ENCODE data around the gene CELF4. TPM values are rescaled to one million over a fixed set of nuclear protein-coding genes. Genes with fewer than 3 reads are reported as not detected.

Gene CELF4
- polyA plus RNA-seq, 1 experiment, result not detected

DNA sequence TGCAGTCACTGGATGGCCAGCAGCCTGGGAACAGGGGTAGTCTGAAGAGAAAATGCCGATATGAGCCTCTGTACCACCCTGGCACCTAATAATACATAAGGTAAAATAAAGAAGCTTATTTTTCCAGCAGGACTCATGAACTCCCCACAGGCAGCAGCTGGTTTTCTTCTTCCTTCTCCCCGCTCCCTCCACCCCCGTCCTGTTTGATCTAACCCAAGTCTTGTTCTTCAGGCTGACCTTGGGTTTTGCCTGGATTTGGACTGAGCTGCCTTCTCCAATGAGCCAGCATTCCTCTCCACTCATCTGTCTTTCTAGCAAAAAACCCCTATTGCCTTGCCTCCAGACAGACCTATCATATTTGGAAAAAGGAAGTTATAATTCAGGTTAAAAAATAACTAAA lies 111.8 kb downstream of the CELF4 start:
- DNase-seq (ENCODE audit: low read depth), result no peak
- TF ChIP-seq, protein P1, sequence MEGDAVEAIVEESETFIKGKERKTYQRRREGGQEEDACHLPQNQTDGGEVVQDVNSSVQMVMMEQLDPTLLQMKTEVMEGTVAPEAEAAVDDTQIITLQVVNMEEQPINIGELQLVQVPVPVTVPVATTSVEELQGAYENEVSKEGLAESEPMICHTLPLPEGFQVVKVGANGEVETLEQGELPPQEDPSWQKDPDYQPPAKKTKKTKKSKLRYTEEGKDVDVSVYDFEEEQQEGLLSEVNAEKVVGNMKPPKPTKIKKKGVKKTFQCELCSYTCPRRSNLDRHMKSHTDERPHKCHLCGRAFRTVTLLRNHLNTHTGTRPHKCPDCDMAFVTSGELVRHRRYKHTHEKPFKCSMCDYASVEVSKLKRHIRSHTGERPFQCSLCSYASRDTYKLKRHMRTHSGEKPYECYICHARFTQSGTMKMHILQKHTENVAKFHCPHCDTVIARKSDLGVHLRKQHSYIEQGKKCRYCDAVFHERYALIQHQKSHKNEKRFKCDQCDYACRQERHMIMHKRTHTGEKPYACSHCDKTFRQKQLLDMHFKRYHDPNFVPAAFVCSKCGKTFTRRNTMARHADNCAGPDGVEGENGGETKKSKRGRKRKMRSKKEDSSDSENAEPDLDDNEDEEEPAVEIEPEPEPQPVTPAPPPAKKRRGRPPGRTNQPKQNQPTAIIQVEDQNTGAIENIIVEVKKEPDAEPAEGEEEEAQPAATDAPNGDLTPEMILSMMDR (IDR thresholded peaks at IDR 0.05; ENCODE audit: insufficient read depth, low read depth, low read length), result no peak
- CTCF ChIA-PET, result no interaction called here
- Histone ChIP-seq H3K4me3 (ENCODE audit: low read depth, low read length) (no peak overlapping the region), H3K27me3 (ENCODE audit: control insufficient read depth, insufficient read depth, low read length) (peaks cover 4% of the 10 kb centered on the region; the same call in 1 of the 2 replicates), H3K36me3 (ENCODE audit: control insufficient read depth, insufficient read depth, low read length) (no peaks in the 10 kb centered on the region)
- POLR2A ChIA-PET, result interaction anchor here (0.8 kb wide), 1 partner anchor 59 kb away, joined by 3 read pairs; no protein-coding TSS in a partner anchor

DNA sequence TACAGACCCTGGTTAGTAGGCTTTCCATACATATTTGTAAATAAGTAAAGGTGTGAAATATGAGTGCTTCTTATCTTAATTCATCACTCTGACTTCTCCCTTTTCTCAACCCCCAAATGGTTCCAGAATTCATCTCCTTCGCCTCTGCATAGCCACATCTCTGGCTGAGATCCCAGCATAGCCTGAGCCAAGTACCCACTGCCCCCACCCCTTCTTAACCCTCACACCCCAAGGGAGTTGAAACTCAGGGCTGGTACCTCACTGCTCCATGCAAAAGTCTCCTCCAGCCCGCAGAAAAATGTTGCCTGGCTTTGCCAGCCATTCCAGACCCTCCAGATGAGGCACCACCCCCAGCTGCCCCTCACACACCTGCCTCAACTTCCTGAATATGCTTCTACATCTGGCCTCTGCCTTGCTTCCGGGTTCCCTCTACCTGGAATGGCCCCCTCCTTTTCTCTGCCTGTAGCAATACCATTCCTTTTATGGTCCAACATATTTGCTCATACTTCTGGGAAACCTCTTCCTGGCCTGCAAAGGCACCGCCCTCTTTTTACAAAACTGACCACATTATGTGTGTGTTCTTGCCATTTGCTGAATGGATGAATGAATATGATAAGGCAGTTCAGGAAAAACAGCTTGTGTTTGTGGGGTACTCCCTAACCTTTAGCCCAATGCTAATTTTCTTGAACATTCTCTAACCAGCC lies 112.8 kb downstream of the CELF4 start:
- no peak for DNase-seq (ENCODE audit: low read depth)
- TF ChIP-seq, protein P1 (IDR thresholded peaks at IDR 0.05; ENCODE audit: insufficient read depth, low read depth, low read length), result no peak
- Histone ChIP-seq H3K36me3 (ENCODE audit: control insufficient read depth, insufficient read depth, low read length) (no peaks in the 10 kb centered on the region), H3K27me3 (ENCODE audit: control insufficient read depth, insufficient read depth, low read length) (peaks cover 2% of the 10 kb centered on the region; the same call in 1 of the 2 replicates), H3K4me3 (ENCODE audit: low read depth, low read length) (no peak overlapping the region)
- CTCF ChIA-PET, result no interaction called here
- POLR2A ChIA-PET, result interaction anchor here (0.8 kb wide), 1 partner anchor 59 kb away, joined by 3 read pairs; no protein-coding TSS in a partner anchor

DNA sequence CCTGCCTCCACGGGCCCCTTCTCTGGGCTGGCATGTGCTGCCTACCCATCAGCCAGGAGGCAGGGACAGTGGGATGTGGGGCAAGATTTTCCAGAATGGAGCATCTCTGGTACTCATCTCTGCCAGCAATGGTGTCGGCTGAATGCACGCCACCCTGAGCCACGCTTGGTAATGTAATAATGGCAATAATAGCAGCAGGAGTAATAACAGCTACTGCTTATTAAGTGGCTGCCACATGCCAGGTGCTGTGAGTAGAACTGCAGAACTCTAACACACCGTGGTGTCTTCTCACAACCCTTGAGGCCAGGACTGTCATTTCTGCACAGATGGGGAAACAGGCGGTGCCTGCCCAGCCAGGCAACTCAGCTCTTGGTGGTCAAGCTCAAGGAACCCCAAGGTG lies 113.6 kb downstream of the CELF4 start:
- no peak for DNase-seq (ENCODE audit: low read depth)
- CTCF ChIA-PET, result interaction anchor here (0.5 to 0.8 kb wide), 2 partner anchors 60 to 66 kb away, joined by 3 read pairs; no protein-coding TSS in a partner anchor
- TF ChIP-seq, protein P1 (IDR thresholded peaks at IDR 0.05; ENCODE audit: insufficient read depth, low read depth, low read length), result no peak
- H3K4me3 ChIP-seq (ENCODE audit: low read depth, low read length), result no peak overlapping the region
- H3K36me3 ChIP-seq (ENCODE audit: control insufficient read depth, insufficient read depth, low read length), result no peaks in the 10 kb centered on the region
- peaks cover 2% of the 10 kb centered on the region; the same call in 1 of the 2 replicates for H3K27me3 ChIP-seq (ENCODE audit: control insufficient read depth, insufficient read depth, low read length)
- POLR2A ChIA-PET, result interaction anchor here (0.6 kb wide), 1 partner anchor 1127 kb away, joined by 5 read pairs; no protein-coding TSS in a partner anchor

DNA sequence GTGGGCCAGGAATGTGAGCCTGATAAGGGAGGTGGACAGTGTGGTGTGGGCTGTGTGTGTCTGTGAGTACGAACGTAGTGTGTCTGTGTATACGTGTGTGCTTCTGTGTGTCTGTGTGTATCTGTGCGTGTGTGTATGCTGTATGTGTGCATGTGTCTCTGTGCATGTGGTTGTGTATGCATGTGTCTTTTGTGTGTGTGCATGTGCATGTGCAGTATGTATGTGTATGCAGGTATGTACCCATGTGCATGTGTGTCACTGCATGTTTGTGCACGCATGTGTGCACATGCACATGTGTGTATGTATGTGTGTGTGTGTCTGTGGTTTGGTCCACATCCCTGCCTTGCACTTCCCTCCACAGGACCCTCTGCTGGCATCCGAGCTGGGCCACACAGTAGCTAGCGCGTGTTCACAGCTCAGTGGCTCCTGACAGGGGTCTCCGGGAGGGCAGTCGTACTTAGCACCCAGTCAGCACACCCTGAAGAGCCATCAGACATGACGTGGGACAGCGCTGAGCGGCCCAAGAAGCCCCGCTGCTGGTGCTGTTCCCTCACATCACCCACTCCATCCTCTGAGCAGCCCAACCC lies 114.3 kb downstream of the CELF4 start:
- no peak for DNase-seq (ENCODE audit: low read depth)
- TF ChIP-seq, protein P1 (IDR thresholded peaks at IDR 0.05; ENCODE audit: insufficient read depth, low read depth, low read length), result no peak
- H3K4me3 ChIP-seq (ENCODE audit: low read depth, low read length), result no peak overlapping the region
- H3K36me3 ChIP-seq (ENCODE audit: control insufficient read depth, insufficient read depth, low read length), result no peaks in the 10 kb centered on the region
- peaks cover 2% of the 10 kb centered on the region; the same call in 1 of the 2 replicates for H3K27me3 ChIP-seq (ENCODE audit: control insufficient read depth, insufficient read depth, low read length)
- ChIA-PET POLR2A (interaction anchor here (0.6 kb wide), 1 partner anchor 1128 kb away, joined by 5 read pairs; no protein-coding TSS in a partner anchor), CTCF (interaction anchor here (0.8 kb wide), 1 partner anchor 65 kb away, joined by 3 read pairs; no protein-coding TSS in a partner anchor)

DNA sequence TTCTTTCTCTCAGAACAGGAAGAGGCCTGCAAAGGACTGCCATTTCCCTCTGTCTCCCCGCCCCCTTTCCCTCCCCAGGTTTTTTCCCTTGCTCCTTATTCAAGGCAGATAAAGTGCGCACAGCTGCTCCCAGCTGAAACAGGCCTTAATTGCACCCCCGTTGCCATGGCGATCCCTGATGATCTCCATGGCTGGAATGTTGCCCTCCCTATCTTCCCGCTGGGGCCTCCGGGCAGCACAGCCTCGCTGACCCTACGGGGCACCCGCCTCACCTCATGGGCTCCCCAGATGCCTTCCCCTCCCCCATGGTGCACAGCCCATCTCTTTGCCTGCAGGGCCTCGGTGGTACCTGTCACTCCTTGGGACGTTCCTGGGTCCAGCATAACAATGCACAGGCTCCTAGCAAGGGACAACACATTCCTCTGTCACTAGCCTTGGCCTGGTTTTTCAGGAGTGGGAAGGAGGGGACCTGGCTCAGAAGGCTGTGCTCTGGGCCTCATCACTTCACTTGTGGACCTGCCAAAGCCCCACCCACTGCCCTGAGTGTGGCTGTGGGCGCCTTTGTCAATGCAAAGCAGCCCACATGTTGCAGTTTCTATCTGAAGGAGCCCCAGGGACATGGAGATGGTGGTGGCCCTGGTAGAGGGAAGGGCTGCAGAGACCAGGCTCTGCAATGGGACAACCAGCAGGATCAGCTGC lies 115.0 kb downstream of the CELF4 start:
- POLR2A ChIA-PET, result no interaction called here
- CTCF ChIA-PET, result no interaction called here

More for the DNA sequence above, 115.0 kb downstream of the CELF4 start:
- no peak for DNase-seq (ENCODE audit: low read depth)
- Histone ChIP-seq H3K36me3 (ENCODE audit: control insufficient read depth, insufficient read depth, low read length) (no peaks in the 10 kb centered on the region), H3K27me3 (ENCODE audit: control insufficient read depth, insufficient read depth, low read length) (peaks cover 2% of the 10 kb centered on the region; the same call in 1 of the 2 replicates), H3K4me3 (ENCODE audit: low read depth, low read length) (no peak overlapping the region)
- TF ChIP-seq, protein P1 (IDR thresholded peaks at IDR 0.05; ENCODE audit: insufficient read depth, low read depth, low read length), result no peak
